ENCODE results near the gene CAMK2A. TPM values are rescaled to one million over a fixed set of nuclear protein-coding genes. Genes with fewer than 3 reads are reported as not detected.

Gene CAMK2A
- total RNA-seq, 2 donors from 2014 or later: not detected

DNA sequence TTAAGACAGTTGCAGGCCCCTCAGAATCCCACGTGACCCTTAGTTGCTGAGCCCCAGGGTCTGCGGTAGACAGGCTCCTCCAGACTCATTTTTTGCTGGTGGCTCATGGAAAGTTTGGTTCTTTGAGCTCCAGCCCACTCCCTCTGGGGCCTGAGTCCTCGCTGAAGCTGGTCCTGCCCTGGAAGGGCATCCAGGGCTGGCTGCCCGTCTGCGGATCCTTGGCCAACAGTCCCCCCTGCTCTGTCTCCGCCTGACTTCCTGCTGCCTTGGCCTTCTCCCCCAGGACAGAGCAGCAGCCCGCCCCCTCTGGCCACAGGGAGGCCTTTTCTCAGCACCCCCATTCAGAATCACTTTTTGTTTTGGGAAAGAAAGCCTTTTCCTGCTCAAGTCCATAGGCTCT lies 75.3 kb downstream of the CAMK2A start:
- Mint-ChIP-seq H3K36me3 (no peaks in the 10 kb centered on the region), H3K27me3 (peaks cover 0 to 15% of the 10 kb centered on the region in 2 donors), H3K9me3 (no peaks in the 10 kb centered on the region), H3K4me3 (no peak overlapping the region), H3K4me1 (ENCODE audit: low read depth in 2 of 2) (peaks cover 7 to 11% of the 10 kb centered on the region in 2 donors), H3K27ac (no peak overlapping the region)
- no peak for ATAC-seq
- no peak for DNase-seq (ENCODE audit: low spot score)

GRCh38 chr5:150213530-150213929 lies 76.0 kb downstream of the CAMK2A start:
- no peak for DNase-seq (ENCODE audit: low spot score)
- Mint-ChIP-seq H3K9me3 (no peaks in the 10 kb centered on the region), H3K4me3 (no peak overlapping the region), H3K27ac (peak overlapping the region in 1 of 2 donors; percentile 50), H3K27me3 (peaks cover under 1 to 15% of the 10 kb centered on the region in 2 donors), H3K4me1 (ENCODE audit: low read depth in 2 of 2) (peaks cover 10 to 14% of the 10 kb centered on the region in 2 donors), H3K36me3 (no peaks in the 10 kb centered on the region)
- no peak for ATAC-seq

GRCh38 chr5:150211156-150212030 lies 78.2 kb downstream of the CAMK2A start:
- Mint-ChIP-seq H3K36me3 (no peaks in the 10 kb centered on the region), H3K4me3 (no peak overlapping the region), H3K4me1 (ENCODE audit: low read depth in 2 of 2) (peaks cover 4 to 11% of the 10 kb centered on the region in 2 donors), H3K27me3 (peaks cover 13 to 15% of the 10 kb centered on the region in 2 donors), H3K27ac (no peak overlapping the region), H3K9me3 (no peaks in the 10 kb centered on the region)
- ATAC-seq: no peak
- no peak for DNase-seq (ENCODE audit: low spot score)

DNA sequence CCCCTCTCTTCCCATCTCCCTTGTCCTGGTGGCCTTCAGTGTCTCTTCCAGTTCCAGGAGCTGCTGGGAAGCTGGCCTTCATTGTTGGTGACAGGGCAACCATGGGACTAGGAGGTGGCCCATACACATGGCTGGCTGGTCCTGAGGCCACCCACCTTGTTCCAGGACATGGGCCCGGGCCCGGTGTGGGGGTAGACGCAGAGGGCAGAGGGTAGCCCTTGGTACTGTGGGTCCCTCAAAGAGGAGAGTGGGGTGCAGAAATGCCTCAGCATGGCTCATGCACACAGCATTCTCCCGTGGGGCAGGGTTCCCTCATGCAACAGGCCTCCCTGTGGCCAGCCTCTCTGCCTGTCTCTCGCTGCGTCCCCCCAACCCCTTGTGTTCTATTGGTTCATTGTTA lies 78.9 kb downstream of the CAMK2A start:
- no peaks in the 10 kb centered on the region for H3K9me3 Mint-ChIP-seq
- no peak for ATAC-seq
- no peak for DNase-seq (ENCODE audit: low spot score)
- H3K36me3 Mint-ChIP-seq: no peaks in the 10 kb centered on the region
- no peak overlapping the region for H3K27ac Mint-ChIP-seq
- no peak overlapping the region for H3K4me3 Mint-ChIP-seq
- peaks cover 4 to 11% of the 10 kb centered on the region in 2 donors for H3K4me1 Mint-ChIP-seq (ENCODE audit: low read depth in 2 of 2)
- H3K27me3 Mint-ChIP-seq: peaks cover 13 to 15% of the 10 kb centered on the region in 2 donors

DNA sequence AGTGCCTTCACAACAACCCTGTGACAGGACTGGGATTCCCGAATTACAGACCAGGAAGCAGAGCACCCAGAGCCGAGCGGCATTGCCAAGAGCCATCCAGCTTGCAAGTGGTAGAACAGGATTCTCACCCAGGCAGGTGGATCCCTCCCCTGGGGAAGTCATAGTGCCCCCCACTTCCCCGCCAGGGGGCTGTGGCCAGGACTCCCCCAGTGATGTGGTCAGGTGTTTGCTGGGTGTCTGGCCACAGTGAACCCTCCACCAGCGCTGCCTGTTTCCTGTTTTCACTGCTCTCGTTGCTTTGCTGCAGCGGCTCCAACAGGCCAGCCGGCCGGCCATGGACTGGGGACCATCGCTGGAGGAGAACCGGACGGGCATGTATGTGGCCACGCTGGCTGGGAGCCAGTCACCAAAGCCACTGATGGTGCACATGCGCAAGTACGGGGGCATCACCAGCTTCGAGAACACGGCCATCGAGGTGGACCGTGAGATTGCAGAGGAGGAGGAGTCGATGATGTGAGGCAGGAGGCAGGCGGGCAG lies 80.4 kb downstream of the CAMK2A start:
- no peak overlapping the region for H3K27ac Mint-ChIP-seq
- H3K4me1 Mint-ChIP-seq (ENCODE audit: low read depth in 2 of 2): peaks cover 4 to 11% of the 10 kb centered on the region in 2 donors
- no peak for DNase-seq (ENCODE audit: low spot score)
- peak; percentile 37 to 50 for ATAC-seq
- peak overlapping the region; percentile 31 for H3K4me3 Mint-ChIP-seq
- H3K36me3 Mint-ChIP-seq: no peaks in the 10 kb centered on the region
- peaks cover 13 to 15% of the 10 kb centered on the region in 2 donors for H3K27me3 Mint-ChIP-seq
- no peaks in the 10 kb centered on the region for H3K9me3 Mint-ChIP-seq

GRCh38 chr5:150208187-150209098 lies 81.1 kb downstream of the CAMK2A start:
- Mint-ChIP-seq H3K27me3 (peaks cover 13 to 15% of the 10 kb centered on the region in 2 donors), H3K27ac (peak overlapping the region in 1 of 2 donors; percentile 50), H3K36me3 (no peaks in the 10 kb centered on the region), H3K4me3 (peak overlapping the region; percentile 38), H3K4me1 (ENCODE audit: low read depth in 2 of 2) (peaks cover 4 to 11% of the 10 kb centered on the region in 2 donors), H3K9me3 (no peaks in the 10 kb centered on the region)
- DNase-seq (ENCODE audit: low spot score) (no peak), ATAC-seq (no peak)

GRCh38 chr5:150206779-150207115 lies 82.8 kb downstream of the CAMK2A start:
- Mint-ChIP-seq H3K27me3 (peaks cover 13% of the 10 kb centered on the region in 2 donors), H3K36me3 (no peaks in the 10 kb centered on the region), H3K27ac (no peak overlapping the region), H3K4me1 (ENCODE audit: low read depth in 2 of 2) (peaks cover 4 to 11% of the 10 kb centered on the region in 2 donors), H3K4me3 (no peak overlapping the region), H3K9me3 (no peaks in the 10 kb centered on the region)
- ATAC-seq (no peak), DNase-seq (ENCODE audit: low spot score) (no peak)

DNA sequence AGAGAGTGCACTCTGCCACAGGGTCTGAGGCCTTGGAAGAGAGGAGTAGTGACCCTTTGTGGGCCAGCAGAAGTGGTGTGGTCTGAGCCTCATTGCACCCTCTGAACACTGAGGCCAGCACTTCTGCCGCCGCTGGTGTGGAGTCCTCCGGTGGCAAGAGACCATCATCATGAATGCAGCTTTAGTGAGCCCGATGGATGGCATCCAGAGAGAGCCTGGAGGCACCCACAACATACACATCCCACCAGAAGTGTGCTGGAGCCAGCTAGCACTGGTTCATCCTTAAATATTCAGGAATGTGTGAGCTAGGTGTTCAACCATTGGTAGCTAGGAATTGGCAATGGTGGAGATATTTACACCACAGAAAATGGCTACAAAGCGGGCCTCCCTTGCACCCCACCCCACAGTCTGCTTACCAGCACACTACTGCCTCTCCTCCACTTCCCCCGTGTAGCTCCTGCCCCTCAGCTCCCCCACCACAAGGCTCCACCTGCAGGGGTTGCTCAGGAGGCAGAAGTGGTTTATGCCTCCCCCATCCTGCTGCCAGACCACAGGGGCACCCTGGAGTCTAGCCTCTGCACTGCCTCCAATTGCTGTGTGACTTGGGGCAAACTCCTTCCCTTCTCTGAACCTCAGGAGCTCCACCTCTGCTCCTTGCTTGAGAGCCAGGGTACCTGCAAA lies 83.3 kb downstream of the CAMK2A start:
- H3K27me3 Mint-ChIP-seq: peaks cover 13% of the 10 kb centered on the region in 2 donors
- no peak for DNase-seq (ENCODE audit: low spot score)
- H3K27ac Mint-ChIP-seq: no peak overlapping the region
- no peak for ATAC-seq
- H3K4me3 Mint-ChIP-seq: no peak overlapping the region
- H3K36me3 Mint-ChIP-seq: no peaks in the 10 kb centered on the region
- H3K9me3 Mint-ChIP-seq: no peaks in the 10 kb centered on the region
- peaks cover 4 to 11% of the 10 kb centered on the region in 2 donors for H3K4me1 Mint-ChIP-seq (ENCODE audit: low read depth in 2 of 2)

- no peaks in the 10 kb centered on the region for H3K9me3 Mint-ChIP-seq
- H3K27ac Mint-ChIP-seq: no peak overlapping the region
- no peak for ATAC-seq
Measured at GRCh38 chr5:150204590-150204960, 85.0 kb downstream of the CAMK2A start.

GRCh38 chr5:150203832-150204589 lies 85.6 kb downstream of the CAMK2A start:
- DNase-seq (ENCODE audit: low spot score) (no peak), ATAC-seq (no peak)
- Mint-ChIP-seq H3K27ac (no peak overlapping the region), H3K27me3 (peaks cover 22 to 28% of the 10 kb centered on the region in 2 donors), H3K4me1 (ENCODE audit: low read depth in 2 of 2) (peaks cover 0 to under 1% of the 10 kb centered on the region in 2 donors), H3K4me3 (no peak overlapping the region), H3K36me3 (no peaks in the 10 kb centered on the region), H3K9me3 (no peaks in the 10 kb centered on the region)

More at GRCh38 chr5:150204590-150204960, 85.0 kb downstream of the CAMK2A start:
- Mint-ChIP-seq H3K4me3 (no peak overlapping the region), H3K36me3 (no peaks in the 10 kb centered on the region), H3K27me3 (peaks cover 19 to 24% of the 10 kb centered on the region in 2 donors), H3K4me1 (ENCODE audit: low read depth in 2 of 2) (peaks cover 4 to 5% of the 10 kb centered on the region in 2 donors)
- no peak for DNase-seq (ENCODE audit: low spot score)

DNA sequence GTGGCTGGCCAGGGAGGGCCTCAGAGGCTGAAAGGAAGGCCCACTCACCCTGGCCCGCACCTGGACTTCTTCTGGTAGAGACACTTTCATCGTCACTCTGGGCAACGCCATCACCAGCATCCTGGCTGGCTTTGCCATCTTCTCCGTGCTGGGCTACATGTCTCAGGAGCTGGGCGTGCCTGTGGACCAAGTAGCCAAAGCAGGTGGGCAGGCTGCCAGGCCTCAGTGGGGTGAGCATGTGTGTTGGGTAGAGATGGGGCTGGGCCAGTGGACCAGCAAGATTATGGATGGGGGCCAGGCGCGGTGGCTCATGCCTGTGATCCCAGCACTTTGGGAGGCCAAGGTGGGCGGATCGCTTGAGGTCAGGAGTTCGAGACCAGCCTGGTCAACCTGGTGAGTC lies 87.1 kb downstream of the CAMK2A start:
- ATAC-seq: no peak
- Mint-ChIP-seq H3K9me3 (no peaks in the 10 kb centered on the region), H3K4me3 (no peak overlapping the region), H3K36me3 (no peaks in the 10 kb centered on the region), H3K4me1 (ENCODE audit: low read depth in 2 of 2) (no peaks in the 10 kb centered on the region), H3K27me3 (peaks cover 21 to 29% of the 10 kb centered on the region in 2 donors), H3K27ac (no peak overlapping the region)
- no peak for DNase-seq (ENCODE audit: low spot score)

- H3K9me3 Mint-ChIP-seq: no peaks in the 10 kb centered on the region
- DNase-seq (ENCODE audit: low spot score) (no peak), ATAC-seq (no peak)
- no peak overlapping the region for H3K4me3 Mint-ChIP-seq
- no peaks in the 10 kb centered on the region for H3K36me3 Mint-ChIP-seq
- no peaks in the 10 kb centered on the region for H3K4me1 Mint-ChIP-seq (ENCODE audit: low read depth in 2 of 2)
- no peak overlapping the region for H3K27ac Mint-ChIP-seq
- H3K27me3 Mint-ChIP-seq: peaks cover 26 to 37% of the 10 kb centered on the region in 2 donors
Measured at GRCh38 chr5:150197476-150197875, 92.1 kb downstream of the CAMK2A start.

- DNase-seq (ENCODE audit: low spot score) (no peak), ATAC-seq (no peak)
- Mint-ChIP-seq H3K9me3 (no peaks in the 10 kb centered on the region), H3K4me1 (ENCODE audit: low read depth in 2 of 2) (no peaks in the 10 kb centered on the region), H3K4me3 (no peak overlapping the region), H3K27ac (no peak overlapping the region), H3K36me3 (no peaks in the 10 kb centered on the region), H3K27me3 (peaks cover 24 to 37% of the 10 kb centered on the region in 2 donors)
Measured at GRCh38 chr5:150196986-150197385, 92.6 kb downstream of the CAMK2A start.
